Measurements from ENCODE around the gene RYR1.
"Not testable (repeated sequence)": the region's sequence is repeated elsewhere in the genome, so short reads cannot be mapped to it uniquely, and the experiment has no call there.

RYR1 gene

GRCh38 chr19:38629568-38629967 is 196.1 kb downstream of the RYR1 start:
- H3K9me2 ChIP-seq (replicated peaks; ENCODE audit: control insufficient read depth, low read length) = no peaks in the 10 kb centered on the region
- no peak overlapping the region for H3K4me2 ChIP-seq (ENCODE audit: low read length)
- TF ChIP-seq EZH2phosphoT487 (IDR thresholded peaks at IDR 0.05; ENCODE audit: borderline replicate concordance, low read length) = no peak
- no peak for TF ChIP-seq CTCF (IDR thresholded peaks at IDR 0.05; ENCODE audit: low read depth, low read length, poor library complexity, severe bottlenecking)
- H3K27me3 ChIP-seq (ENCODE audit: control insufficient read depth, low read length) = no peaks in the 10 kb centered on the region
- H3K36me3 ChIP-seq (ENCODE audit: control insufficient read depth, low read length) = peaks cover 58% of the 10 kb centered on the region
- H4K20me1 ChIP-seq (ENCODE audit: control insufficient read depth, insufficient read depth, low read depth, low read length) = no peaks in the 10 kb centered on the region
- no peaks in the 10 kb centered on the region for H3K9me3 ChIP-seq (ENCODE audit: control insufficient read depth, insufficient read depth, low read length)
- peaks cover 8% of the 10 kb centered on the region for H3F3A ChIP-seq (ENCODE audit: control insufficient read depth, insufficient read depth)
- no peak overlapping the region for H3K27ac ChIP-seq (ENCODE audit: low read depth, low read length)
- H3K4me3 ChIP-seq (ENCODE audit: low read length) = no peak overlapping the region
- H3K4me1 ChIP-seq (ENCODE audit: control insufficient read depth, low read length) = no peaks in the 10 kb centered on the region
- peaks cover 6% of the 10 kb centered on the region for H3K79me2 ChIP-seq (ENCODE audit: control insufficient read depth, low read length)

GRCh38 chr19:38631301-38631700 is 197.8 kb downstream of the RYR1 start:
- not testable (repeated sequence) for H3K9me3 ChIP-seq (ENCODE audit: control insufficient read depth, insufficient read depth, low read length); H4K20me1 ChIP-seq (ENCODE audit: control insufficient read depth, insufficient read depth, low read depth, low read length); H3K27ac ChIP-seq (ENCODE audit: low read depth, low read length); H3K27me3 ChIP-seq (ENCODE audit: control insufficient read depth, low read length); H3F3A ChIP-seq (ENCODE audit: control insufficient read depth, insufficient read depth); H3K4me1 ChIP-seq (ENCODE audit: control insufficient read depth, low read length); H3K4me3 ChIP-seq (ENCODE audit: low read length); H3K79me2 ChIP-seq (ENCODE audit: control insufficient read depth, low read length); H3K9me2 ChIP-seq (replicated peaks; ENCODE audit: control insufficient read depth, low read length); H3K4me2 ChIP-seq (ENCODE audit: low read length)
- H3K36me3 ChIP-seq (ENCODE audit: control insufficient read depth, low read length) = peaks cover 62% of the 10 kb centered on the region

GRCh38 chr19:38631811-38632475 is 198.5 kb downstream of the RYR1 start:
- H3K4me2 ChIP-seq (ENCODE audit: low read length); H4K20me1 ChIP-seq (ENCODE audit: control insufficient read depth, insufficient read depth, low read depth, low read length); H3K79me2 ChIP-seq (ENCODE audit: control insufficient read depth, low read length); H3K27ac ChIP-seq (ENCODE audit: low read depth, low read length); H3K4me3 ChIP-seq (ENCODE audit: low read length); H3K9me3 ChIP-seq (ENCODE audit: control insufficient read depth, insufficient read depth, low read length); H3F3A ChIP-seq (ENCODE audit: control insufficient read depth, insufficient read depth); H3K27me3 ChIP-seq (ENCODE audit: control insufficient read depth, low read length); H3K9me2 ChIP-seq (replicated peaks; ENCODE audit: control insufficient read depth, low read length): not testable (repeated sequence)
- peaks cover 64% of the 10 kb centered on the region for H3K36me3 ChIP-seq (ENCODE audit: control insufficient read depth, low read length)
- peaks cover 13% of the 10 kb centered on the region for H3K4me1 ChIP-seq (ENCODE audit: control insufficient read depth, low read length)

GRCh38 chr19:38632476-38633213 is 199.2 kb downstream of the RYR1 start:
- no peak for TF ChIP-seq CTCF (IDR thresholded peaks at IDR 0.05; ENCODE audit: low read depth, low read length, poor library complexity, severe bottlenecking)
- TF ChIP-seq EZH2phosphoT487 (IDR thresholded peaks at IDR 0.05; ENCODE audit: borderline replicate concordance, low read length) = no peak
- Histone ChIP-seq H3F3A (ENCODE audit: control insufficient read depth, insufficient read depth) (peaks cover 8% of the 10 kb centered on the region), H3K79me2 (ENCODE audit: control insufficient read depth, low read length) (no peaks in the 10 kb centered on the region), H3K4me1 (ENCODE audit: control insufficient read depth, low read length) (peaks cover 17% of the 10 kb centered on the region), H3K4me3 (ENCODE audit: low read length) (no peak overlapping the region), H3K4me2 (ENCODE audit: low read length) (no peak overlapping the region), H3K9me3 (ENCODE audit: control insufficient read depth, insufficient read depth, low read length) (no peaks in the 10 kb centered on the region), H4K20me1 (ENCODE audit: control insufficient read depth, insufficient read depth, low read depth, low read length) (no peaks in the 10 kb centered on the region), H3K27ac (ENCODE audit: low read depth, low read length) (no peak overlapping the region), H3K36me3 (ENCODE audit: control insufficient read depth, low read length) (peaks cover 60% of the 10 kb centered on the region), H3K9me2 (replicated peaks; ENCODE audit: control insufficient read depth, low read length) (no peaks in the 10 kb centered on the region), H3K27me3 (ENCODE audit: control insufficient read depth, low read length) (no peaks in the 10 kb centered on the region)
